ENCODE data around the gene BANK1. TPM values are rescaled to one million over a fixed set of nuclear protein-coding genes. Genes with fewer than 3 reads are reported as not detected.

Gene BANK1
- total RNA-seq, 1 experiment from 2014 or later = not detected

DNA sequence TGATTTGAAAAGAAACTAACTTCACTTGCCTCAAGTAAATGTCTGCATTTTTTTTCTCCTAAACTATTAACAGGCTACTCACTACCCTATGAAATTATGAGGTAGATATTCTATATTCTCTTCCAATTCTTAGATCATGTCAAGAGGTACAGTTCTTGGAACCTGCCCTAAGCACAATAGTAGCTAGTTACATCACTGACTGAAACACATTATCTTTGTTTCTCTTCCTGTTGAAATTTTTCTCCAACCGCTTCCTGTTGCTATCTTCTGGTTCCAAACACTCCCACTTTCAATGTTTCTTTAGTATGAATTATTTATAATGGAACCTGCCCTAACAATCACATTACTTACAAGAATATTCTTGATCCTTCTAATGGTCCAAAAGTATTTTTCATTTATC is 5.0 kb upstream of the BANK1 start:
- no peak overlapping the region for H3K27ac Mint-ChIP-seq (ENCODE audit: low read depth, unreplicated experiment)
- ChIA-PET CTCF (no interaction called here), POLR2A (no interaction called here)
- no peaks in the 10 kb centered on the region for H3K27me3 Mint-ChIP-seq (ENCODE audit: insufficient read depth, unreplicated experiment)
- no peak for DNase-seq (ENCODE audit: unreplicated experiment)
- BruUV-seq (replicated peaks) = no TSS peak
- no peak overlapping the region for H3K4me3 Mint-ChIP-seq (ENCODE audit: unreplicated experiment)
- TF ChIP-seq, protein P1, sequence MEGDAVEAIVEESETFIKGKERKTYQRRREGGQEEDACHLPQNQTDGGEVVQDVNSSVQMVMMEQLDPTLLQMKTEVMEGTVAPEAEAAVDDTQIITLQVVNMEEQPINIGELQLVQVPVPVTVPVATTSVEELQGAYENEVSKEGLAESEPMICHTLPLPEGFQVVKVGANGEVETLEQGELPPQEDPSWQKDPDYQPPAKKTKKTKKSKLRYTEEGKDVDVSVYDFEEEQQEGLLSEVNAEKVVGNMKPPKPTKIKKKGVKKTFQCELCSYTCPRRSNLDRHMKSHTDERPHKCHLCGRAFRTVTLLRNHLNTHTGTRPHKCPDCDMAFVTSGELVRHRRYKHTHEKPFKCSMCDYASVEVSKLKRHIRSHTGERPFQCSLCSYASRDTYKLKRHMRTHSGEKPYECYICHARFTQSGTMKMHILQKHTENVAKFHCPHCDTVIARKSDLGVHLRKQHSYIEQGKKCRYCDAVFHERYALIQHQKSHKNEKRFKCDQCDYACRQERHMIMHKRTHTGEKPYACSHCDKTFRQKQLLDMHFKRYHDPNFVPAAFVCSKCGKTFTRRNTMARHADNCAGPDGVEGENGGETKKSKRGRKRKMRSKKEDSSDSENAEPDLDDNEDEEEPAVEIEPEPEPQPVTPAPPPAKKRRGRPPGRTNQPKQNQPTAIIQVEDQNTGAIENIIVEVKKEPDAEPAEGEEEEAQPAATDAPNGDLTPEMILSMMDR (IDR thresholded peaks at IDR 0.05; ENCODE audit: unreplicated experiment) = no peak
- no peaks in the 10 kb centered on the region for H3K4me1 Mint-ChIP-seq (ENCODE audit: insufficient read depth, unreplicated experiment)
- intact Hi-C loops (cut with micrococcal nuclease) = no loop called here
- no peaks in the 10 kb centered on the region for H3K36me3 Mint-ChIP-seq (ENCODE audit: insufficient read depth, unreplicated experiment)
- no peaks in the 10 kb centered on the region for H3K9me3 Mint-ChIP-seq (ENCODE audit: unreplicated experiment)

DNA sequence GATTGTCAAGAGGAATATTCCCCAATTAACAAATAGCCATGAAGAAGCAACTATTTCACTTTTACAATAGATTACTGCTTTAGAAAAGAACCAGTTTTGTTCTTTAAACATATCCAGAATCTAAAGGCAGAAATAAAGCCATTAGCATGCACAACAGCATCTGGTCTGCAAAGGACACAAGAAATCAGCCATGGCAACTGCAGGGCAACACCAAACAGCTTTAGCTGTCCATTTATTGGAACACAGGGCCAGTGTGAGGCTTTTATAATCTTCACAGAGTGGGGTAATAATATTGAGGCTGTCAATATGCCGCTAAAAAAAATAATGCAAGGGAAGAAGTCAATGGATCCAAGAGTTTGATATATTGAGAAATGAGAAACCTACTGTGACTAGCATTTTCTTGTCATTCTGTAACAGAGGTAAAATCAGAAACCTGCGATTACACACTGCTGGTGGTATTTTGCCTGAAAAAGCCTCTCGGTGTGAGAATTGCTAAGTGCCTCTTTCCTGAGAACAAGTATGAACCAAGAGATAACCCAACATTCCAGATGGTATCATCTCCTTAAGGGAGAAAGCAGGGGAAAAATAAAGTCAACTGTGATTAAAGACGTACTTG is 2.7 kb upstream of the BANK1 start:
- peaks cover 6% of the 10 kb centered on the region for H3K4me1 Mint-ChIP-seq (ENCODE audit: insufficient read depth, unreplicated experiment)
- no peaks in the 10 kb centered on the region for H3K36me3 Mint-ChIP-seq (ENCODE audit: insufficient read depth, unreplicated experiment)
- no peak overlapping the region for H3K4me3 Mint-ChIP-seq (ENCODE audit: unreplicated experiment)
- H3K27me3 Mint-ChIP-seq (ENCODE audit: insufficient read depth, unreplicated experiment) = no peaks in the 10 kb centered on the region
- CTCF ChIA-PET = interaction anchor here (0.7 kb wide), 1 partner anchor 472 kb away, joined by 3 read pairs; no protein-coding TSS in a partner anchor
- DNase-seq (ENCODE audit: unreplicated experiment) = no peak
- BruUV-seq (replicated peaks) = no TSS peak
- TF ChIP-seq, protein P1 (IDR thresholded peaks at IDR 0.05; ENCODE audit: unreplicated experiment) = no peak
- no peaks in the 10 kb centered on the region for H3K9me3 Mint-ChIP-seq (ENCODE audit: unreplicated experiment)
- intact Hi-C loops (cut with micrococcal nuclease) = no loop called here
- H3K27ac Mint-ChIP-seq (ENCODE audit: low read depth, unreplicated experiment) = no peak overlapping the region
- POLR2A ChIA-PET = no interaction called here

DNA sequence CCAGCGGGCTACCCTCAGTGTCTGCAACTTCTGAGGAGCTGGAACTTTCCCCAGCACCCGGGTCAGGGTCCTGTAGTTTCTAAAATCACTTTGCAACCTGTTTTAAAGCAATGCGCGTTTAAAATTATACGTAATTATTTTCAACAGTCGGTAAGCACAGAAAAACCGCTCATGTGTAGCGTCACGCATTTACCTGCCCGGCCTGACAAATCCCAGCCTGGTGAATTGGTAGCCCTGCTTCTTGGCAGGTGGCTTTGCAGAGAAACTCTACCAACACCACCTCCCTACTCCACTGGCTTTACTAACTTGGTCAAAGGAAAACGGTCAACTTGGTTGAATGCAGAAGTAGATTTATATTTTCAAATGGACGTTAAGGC is 640 bp downstream of the BANK1 start:
- Mint-ChIP-seq H3K36me3 (ENCODE audit: insufficient read depth, unreplicated experiment) (no peaks in the 10 kb centered on the region), H3K9me3 (ENCODE audit: unreplicated experiment) (no peaks in the 10 kb centered on the region), H3K27me3 (ENCODE audit: insufficient read depth, unreplicated experiment) (no peaks in the 10 kb centered on the region), H3K4me3 (ENCODE audit: unreplicated experiment) (no peak overlapping the region), H3K27ac (ENCODE audit: low read depth, unreplicated experiment) (no peak overlapping the region), H3K4me1 (ENCODE audit: insufficient read depth, unreplicated experiment) (peaks cover 6% of the 10 kb centered on the region)
- DNase-seq (ENCODE audit: unreplicated experiment) = no peak
- BruUV-seq (replicated peaks) = no TSS peak
- intact Hi-C loops (cut with micrococcal nuclease) = no loop called here
- CTCF ChIA-PET = no interaction called here
- TF ChIP-seq, protein P1 (IDR thresholded peaks at IDR 0.05; ENCODE audit: unreplicated experiment) = no peak
- POLR2A ChIA-PET = no interaction called here

GRCh38 chr4:101792056-101792590 is 1.6 kb downstream of the BANK1 start:
- intact Hi-C loops (cut with micrococcal nuclease) = no loop called here
- no peak overlapping the region for H3K27ac Mint-ChIP-seq (ENCODE audit: low read depth, unreplicated experiment)
- no TSS peak for BruUV-seq (replicated peaks)
- TF ChIP-seq, protein P1 (IDR thresholded peaks at IDR 0.05; ENCODE audit: unreplicated experiment) = no peak
- H3K4me1 Mint-ChIP-seq (ENCODE audit: insufficient read depth, unreplicated experiment) = peaks cover 6% of the 10 kb centered on the region
- H3K27me3 Mint-ChIP-seq (ENCODE audit: insufficient read depth, unreplicated experiment) = no peaks in the 10 kb centered on the region
- H3K4me3 Mint-ChIP-seq (ENCODE audit: unreplicated experiment) = no peak overlapping the region
- peaks cover under 1% of the 10 kb centered on the region for H3K9me3 Mint-ChIP-seq (ENCODE audit: unreplicated experiment)
- CTCF ChIA-PET = interaction anchor here (0.7 kb wide), 1 partner anchor 1300 kb away, joined by 3 read pairs; no protein-coding TSS in a partner anchor
- no peaks in the 10 kb centered on the region for H3K36me3 Mint-ChIP-seq (ENCODE audit: insufficient read depth, unreplicated experiment)
- no peak for DNase-seq (ENCODE audit: unreplicated experiment)
- POLR2A ChIA-PET = no interaction called here
